ENCODE results near the gene ZNF76.
"Not testable (repeated sequence)": the region's sequence is repeated elsewhere in the genome, so short reads cannot be mapped to it uniquely, and the experiment has no call there.

The ZNF76 gene

DNA sequence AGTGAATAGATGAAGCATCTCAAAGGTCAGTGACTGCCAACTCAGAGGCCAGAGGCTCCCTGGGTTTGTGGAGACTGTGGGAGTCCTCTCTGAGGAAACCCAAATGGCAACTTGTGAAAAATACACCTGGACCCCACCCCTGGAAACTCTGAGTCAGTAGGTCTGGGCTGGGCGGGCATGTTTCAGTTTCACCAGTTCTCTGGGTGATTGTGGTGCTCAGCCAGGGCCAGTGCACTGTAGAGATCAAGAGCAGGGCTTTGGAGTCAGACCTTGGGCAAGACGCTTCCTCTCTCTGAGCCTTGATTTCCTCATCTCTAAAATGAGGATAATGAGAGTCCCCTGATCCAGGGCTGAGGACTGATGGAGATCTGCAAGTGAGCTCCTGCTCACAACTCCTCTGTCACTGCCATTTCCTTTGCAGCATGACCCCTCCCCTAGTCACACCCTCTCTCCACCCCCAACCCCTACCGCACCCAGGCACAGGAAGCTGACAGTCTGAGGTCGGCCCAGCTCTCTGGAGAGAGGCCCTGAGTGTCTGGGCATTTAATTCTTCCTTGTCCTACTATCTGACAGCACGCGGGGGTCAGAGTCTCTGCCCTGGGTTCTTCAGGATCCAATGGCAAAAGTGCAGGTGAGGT is 43.2 kb downstream of the ZNF76 start:
- peak; percentile 92 for DNase-seq

DNA sequence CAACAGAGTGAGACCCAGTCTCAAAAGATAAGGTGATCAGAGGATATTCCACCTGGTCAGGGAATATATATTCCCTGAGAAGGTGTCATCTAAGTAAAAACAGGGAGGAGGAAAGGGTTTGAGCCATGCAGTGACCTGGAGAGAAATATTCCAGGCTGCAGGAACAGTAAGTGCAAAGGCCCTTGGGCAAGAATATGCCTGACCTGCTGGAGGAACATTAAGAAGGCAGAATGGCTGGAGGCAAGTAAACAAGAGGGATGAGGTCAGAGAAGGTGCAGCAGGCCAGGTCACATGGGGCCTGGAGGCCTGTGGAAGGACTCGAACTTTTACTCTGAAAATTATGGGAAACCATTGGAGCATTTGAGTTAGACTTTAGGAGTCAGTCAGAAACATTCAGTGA is 44.8 kb downstream of the ZNF76 start:
- DNase-seq, result no peak

DNA sequence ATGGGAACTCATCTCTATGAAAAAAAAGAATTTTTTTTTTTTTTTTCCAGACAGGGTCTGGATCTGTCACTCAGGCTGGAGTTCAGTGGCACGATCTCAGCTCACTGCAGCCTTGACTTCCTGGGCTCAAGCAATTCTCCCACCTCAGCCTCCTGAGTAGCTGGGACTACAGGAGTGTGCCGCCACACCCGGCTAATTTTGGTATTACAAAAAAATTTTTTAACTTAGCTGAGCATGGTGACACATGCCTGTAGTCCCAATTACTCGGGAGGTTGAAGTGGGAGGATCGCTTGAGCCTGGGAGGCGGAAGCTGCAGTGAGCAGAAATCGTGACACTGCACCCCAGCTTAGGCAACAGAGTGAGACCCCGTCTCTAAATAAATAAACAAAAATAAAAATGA is 45.6 kb downstream of the ZNF76 start:
- peak; percentile 47 for DNase-seq

DNA sequence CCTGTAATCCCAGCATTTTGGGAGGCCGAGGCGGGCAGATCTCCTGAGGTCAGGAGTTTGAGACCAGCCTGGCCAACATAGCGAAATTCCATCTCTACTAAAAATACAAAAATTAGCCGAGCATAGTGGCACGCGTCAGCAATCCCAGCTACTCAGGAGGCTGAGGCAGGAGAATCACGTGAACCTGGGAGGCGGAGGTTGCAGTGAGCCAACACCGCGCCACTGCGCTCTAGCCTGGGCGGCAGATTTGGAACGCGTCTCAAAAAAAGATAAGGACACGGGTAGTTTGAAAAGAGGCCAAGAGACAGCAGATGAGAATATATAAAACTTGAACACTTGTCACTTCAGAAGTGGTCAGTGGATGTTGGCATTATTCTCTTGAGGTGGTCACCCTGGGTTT is 47.6 kb downstream of the ZNF76 start:
- DNase-seq, result not testable (repeated sequence)

DNA sequence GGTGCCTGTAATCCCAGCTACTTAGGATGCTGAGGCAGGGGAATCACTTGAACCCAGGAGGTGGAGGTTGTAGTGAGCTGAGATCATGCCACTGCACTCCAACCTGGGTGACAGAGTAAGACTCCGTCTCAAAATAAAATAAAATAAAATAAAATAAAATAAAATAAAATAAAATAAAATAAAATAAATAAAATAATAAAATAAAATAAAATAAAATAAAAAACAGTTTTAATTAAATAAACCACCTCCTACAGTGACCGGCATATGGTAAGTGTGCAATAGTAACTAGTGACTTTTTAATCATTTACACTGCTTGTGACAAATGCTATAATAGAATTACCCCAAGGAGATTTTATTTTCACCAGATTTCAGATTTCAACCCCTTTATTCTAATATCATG is 49.0 kb downstream of the ZNF76 start:
- not testable (repeated sequence) for DNase-seq

DNA sequence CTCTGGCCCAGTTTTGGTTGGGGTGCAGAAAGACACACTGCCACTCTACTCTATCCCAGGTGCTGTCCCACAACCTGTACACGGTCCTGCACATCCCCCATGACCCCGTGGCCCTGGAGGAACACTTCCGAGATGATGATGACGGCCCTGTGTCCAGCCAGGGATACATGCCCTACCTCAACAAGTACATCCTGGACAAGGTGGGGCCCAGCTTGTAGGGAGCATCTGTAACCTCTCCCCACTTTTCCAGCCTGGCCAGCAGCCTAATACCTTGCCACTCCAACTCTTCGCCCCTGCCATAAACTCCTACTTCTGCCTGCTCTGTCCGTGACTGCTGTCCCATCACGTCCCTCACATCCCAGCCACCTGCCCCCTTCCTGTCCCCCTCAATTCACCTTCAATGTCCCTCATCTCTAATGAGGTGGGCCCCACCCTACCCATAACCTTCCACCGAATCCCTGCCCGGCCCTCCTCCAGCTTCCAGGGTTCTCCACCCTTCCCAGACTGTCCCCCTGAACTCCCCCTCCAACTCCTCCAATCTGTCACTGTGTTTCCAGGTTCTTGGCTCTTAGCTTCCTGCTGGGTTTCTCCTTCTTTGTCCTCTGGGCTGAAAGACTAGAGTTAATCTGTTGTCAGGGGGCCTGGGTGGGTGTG is 50.2 kb downstream of the ZNF76 start:
- no peak for DNase-seq

DNA sequence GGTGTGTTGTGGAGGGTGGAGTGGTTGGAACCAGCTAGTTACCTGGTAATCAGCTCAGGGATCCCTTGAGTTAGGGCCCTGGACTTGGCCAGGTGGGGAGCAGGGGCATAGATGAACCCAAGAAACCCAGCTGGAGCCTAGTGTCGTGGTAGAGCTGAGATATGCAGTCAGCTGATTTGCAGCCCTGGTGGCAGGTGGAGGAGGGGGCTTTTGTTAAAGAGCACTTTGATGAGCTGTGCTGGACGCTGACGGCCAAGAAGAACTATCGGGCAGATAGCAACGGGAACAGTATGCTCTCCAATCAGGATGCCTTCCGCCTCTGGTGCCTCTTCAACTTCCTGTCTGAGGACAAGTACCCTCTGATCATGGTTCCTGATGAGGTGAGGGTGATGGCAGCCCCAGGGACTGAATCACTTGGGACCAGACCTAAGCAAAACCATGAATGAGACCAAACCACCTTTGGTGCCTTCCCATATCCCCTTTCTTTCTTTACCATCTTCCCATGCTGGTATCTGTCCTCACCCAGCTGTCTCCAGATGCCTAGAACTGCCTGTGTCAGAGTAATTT is 50.8 kb downstream of the ZNF76 start:
- DNase-seq, result peak; percentile 57

DNA sequence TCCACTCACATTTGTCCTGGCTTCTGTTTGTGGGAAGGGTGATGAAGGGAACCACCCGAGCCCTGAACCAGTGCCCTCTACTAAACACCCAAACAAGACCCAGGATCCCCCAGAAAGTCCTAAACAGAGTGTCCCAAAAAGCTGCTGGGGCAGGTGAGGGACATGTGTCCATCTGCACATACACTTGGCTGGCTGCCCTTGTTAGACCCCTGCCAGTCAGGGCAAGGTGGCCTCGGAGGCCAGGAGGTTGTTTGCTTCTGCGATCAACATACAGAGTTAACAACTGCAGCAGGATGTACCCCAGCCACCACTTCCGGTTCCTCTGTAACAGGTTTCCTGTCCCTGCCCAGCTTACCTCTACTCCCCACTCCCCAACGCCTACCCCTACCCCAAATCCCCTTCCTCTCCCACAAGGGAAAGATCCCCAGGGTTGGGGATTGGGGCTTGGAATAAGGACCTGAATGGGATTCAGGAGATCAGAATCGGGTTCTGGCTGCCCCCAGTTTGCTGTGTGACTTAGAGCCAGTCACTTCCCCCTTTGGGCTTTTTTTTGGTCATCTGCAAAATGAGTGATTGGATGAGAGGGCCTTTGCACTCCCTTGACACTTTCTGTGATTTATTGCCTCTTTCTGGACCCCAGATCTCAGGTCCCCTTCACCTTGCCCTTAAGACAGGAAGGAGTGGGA is 52.0 kb downstream of the ZNF76 start:
- DNase-seq, result peak; percentile 83

DNA sequence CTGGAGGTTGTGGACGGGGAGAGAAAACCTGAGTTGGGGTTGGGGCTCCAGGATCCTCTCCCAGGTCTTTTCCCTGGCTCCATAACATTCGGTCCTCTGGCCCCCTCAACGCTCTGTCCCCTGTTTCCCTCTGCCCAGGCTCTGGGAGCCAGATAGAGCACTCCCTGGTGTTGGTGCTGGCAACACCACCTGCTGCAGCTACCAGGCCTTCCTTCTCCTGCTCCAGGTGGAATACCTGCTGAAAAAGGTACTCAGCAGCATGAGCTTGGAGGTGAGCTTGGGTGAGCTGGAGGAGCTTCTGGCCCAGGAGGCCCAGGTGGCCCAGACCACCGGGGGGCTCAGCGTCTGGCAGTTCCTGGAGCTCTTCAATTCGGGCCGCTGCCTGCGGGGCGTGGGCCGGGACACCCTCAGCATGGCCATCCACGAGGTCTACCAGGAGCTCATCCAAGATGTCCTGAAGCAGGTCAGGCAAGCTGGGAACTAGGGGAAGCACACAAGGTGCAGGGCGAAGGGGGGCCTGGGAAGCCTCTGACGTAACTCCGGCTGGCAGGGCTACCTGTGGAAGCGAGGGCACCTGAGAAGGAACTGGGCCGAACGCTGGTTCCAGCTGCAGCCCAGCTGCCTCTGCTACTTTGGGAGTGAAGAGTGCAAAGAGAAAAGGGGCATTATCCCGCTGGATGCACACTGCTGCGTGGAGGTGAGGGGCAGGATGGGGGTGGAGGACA is 52.7 kb downstream of the ZNF76 start:
- DNase-seq, result peak; percentile 20

DNA sequence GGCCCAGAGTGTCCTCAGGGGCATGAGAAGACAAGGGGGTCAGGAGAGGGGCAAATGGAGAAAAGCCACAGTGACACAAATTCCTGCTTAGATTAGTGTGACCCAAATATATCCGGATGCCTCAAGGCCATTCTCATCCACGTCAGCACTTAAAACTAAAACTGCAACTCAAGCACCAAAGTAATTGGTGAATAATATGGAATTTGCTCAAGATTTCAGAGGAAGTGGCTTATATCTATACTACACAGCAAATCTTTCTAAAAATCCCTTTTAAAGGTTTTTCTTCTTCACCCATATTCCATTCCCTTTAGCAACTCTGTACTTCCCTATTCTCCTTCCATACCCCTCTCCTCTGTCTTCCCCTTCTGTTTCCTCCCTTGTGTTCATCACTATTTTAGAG is 53.3 kb downstream of the ZNF76 start:
- DNase-seq, result no peak

DNA sequence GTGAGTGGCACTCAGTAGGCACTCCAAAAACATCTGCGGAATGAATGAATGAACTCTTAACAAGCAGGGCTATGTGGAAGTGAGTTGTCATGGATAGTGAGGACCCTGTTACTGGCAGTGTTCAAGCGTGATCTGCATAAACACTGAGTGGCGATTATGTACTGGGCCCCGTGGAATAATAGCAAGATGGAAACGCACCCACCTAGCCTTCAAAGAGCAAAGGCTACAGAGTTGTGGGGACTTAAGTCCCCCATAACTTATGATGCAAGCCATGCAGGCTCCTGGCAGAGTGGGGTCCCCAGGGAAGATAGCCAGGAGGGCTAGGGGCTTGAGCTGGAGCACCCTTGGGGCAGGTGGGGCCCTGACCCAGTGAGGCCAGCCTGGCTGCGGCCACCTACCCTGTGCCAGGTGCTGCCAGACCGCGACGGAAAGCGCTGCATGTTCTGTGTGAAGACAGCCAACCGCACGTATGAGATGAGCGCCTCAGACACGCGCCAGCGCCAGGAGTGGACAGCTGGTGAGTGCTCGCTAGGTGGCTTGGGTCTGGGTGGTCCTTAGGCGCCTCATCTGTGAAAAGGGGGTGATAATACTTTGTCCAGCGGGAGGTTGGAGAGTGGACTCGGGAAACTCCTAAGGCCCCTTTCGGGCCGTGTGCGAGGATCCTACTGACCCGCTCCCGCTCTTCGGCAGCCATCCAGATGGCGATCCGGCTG is 58.1 kb downstream of the ZNF76 start:
- no peak for DNase-seq

DNA sequence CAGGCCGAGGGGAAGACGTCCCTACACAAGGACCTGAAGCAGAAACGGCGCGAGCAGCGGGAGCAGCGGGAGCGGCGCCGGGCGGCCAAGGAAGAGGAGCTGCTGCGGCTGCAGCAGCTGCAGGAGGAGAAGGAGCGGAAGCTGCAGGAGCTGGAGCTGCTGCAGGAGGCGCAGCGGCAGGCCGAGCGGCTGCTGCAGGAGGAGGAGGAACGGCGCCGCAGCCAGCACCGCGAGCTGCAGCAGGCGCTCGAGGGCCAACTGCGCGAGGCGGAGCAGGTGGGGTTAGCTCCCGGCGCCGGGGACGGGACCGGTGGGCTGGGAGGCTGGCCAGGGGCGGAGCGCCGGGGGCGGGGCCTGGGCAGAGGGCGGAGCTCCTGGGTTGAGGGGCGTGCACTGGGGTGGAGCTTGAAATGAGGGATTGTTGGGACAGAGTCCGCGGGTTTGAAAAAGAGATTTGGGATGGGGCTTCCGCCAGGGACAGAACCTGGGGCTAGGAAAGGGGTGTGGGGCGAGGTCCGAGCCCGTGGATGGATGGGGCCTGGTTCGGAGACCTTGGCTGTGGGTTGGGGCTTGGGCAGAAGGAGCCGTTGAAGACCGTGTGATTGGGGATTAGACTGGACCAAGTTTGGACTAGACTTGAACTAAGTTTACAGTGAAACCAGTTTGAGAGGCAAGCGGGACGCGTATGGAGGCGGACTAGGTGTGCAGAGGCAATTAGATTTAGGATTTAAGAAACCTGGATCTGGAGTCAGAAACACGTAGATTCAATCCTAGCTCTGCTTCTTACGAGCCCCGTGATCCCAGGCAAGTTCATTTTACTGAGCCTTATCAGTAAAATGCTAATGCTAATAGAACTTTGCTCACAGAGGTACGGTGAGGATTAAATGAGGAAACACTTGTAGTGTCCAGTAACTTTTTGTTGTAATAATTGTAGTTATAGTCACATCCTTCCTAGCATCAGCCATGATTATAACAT is 58.9 kb downstream of the ZNF76 start:
- DNase-seq, result no peak

DNA sequence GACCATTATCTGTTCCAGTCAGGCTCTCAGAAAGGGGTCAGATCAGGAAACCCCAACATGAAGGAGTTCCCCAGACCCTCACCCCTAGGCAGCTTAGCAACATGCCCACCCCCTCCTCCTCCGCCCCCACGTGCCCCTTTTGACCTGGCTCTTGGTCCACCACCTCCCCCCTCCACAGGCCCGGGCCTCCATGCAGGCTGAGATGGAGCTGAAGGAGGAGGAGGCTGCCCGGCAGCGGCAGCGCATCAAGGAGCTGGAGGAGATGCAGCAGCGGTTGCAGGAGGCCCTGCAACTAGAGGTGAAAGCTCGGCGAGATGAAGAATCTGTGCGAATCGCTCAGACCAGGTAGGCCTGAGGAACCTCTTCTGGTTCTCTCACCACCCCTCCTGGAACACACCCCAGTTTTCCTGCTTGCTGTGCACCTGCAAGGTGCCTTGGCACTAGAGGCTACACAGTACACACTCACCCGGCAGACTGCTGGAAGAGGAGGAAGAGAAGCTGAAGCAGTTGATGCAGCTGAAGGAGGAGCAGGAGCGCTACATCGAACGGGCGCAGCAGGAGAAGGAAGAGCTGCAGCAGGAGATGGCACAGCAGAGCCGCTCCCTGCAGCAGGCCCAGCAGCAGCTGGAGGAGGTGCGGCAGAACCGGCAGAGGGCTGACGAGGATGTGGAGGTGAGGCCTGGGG is 60.0 kb downstream of the ZNF76 start:
- DNase-seq, result no peak

DNA sequence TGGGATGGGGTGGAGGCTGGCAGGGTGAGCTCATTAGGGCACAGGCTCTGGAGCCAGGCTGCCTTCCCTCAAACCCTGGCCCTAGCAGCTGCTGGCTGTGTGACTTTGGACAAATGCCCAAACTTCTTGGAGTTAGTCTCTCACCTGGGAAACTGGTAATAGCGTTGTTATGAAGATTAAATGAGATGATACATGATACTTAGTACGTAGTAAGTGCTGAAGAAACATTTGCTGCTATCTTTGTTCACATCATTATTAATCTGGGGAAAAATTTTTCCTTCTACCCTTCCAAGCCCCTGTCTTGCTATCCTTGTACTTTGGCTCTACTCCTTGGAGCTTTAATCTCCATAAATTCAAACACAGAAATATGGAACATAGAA is 60.5 kb downstream of the ZNF76 start:
- no peak for DNase-seq

DNA sequence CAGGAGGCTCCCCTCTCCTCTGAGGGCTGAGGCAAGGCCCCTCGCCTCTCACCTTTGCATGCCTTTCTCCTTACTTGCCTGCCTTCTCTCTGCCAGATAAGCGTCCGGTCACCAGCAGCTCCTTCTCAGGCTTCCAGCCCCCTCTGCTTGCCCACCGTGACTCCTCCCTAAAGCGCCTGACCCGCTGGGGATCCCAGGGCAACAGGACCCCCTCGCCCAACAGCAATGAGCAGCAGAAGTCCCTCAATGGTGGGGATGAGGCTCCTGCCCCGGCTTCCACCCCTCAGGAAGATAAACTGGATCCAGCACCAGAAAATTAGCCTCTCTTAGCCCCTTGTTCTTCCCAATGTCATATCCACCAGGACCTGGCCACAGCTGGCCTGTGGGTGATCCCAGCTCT is 61.6 kb downstream of the ZNF76 start:
- DNase-seq, result no peak

DNA sequence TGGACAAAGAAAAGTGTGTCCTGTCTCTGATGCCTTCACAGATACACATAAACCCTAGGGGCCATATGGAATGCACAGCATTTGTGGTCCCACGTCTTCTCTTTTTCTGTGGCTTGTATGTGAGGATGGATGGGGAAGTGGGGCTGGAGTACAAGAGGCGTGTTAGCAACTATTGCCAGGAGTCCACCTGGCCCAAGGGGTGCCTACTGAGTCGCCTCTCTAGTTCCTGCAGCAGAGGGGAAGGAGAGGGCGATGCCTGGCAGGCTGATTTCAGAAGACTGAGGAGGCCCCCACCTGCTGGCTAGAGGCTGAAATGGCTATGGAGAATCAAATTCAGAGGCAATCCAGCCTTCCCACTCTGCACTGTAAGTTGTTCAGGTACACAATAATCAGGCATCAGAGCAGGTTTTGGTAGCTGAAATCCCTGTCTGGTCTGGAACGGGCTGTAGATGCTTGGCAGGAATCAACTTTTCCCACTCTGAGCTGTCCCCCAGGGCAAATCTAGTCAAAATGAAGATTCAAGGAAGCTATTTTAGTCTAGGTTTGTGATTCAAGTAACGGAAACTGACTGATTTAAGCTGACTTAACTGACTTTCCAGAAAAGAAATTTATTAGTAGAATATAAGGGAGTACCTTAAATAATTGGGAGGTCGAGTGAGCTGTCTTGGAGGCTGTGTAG is 68.0 kb downstream of the ZNF76 start:
- peak; percentile 87 for DNase-seq

DNA sequence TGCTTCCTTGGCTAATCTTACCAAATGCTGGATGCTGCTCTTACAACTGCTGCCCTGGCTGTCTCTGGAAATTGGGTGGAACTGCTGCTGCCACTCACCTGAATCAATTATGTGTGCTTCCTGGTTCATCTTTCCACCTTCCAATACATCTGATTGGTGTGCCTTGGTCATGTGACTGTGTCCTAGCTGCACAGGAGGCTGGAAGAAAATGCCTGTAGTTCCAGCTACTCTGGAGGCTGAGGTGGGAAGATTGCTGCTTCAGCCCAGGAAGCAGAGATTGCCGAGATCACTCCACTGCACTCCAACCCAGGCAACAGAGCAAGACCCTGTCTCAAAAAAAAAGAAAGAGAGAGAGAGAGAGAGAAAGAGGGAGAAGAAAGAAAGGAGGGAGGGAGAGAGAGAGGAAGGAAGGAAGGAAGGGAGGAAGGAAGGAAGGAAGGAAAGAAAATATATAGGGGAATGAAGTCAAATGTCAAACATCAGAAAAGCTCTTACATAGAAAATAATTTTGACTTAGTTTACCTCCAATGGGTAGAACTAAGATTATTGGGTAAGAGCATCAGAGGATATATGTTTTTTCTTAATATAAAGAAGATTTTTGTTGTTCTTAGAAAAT is 68.7 kb downstream of the ZNF76 start:
- no peak for DNase-seq

DNA sequence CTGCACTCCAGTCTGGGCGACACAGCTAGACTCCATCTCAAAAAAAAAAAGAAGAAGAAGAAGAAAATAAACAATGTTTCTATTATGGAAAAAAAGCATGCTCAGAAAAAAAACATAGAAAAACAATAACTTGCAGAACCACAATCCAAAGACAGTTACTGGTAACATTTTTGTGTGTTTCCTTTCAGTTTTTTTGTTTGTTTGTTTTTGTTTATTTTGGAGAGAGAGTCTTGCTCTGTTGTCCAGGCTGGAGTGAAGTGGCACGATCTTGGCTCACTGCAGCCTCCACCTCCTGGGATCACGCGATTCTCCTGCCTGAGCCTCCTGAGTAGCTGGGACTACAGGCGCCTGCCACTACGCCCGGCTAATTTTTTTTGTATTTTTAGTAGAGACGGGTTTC is 69.4 kb downstream of the ZNF76 start:
- DNase-seq, result not testable (repeated sequence)

DNA sequence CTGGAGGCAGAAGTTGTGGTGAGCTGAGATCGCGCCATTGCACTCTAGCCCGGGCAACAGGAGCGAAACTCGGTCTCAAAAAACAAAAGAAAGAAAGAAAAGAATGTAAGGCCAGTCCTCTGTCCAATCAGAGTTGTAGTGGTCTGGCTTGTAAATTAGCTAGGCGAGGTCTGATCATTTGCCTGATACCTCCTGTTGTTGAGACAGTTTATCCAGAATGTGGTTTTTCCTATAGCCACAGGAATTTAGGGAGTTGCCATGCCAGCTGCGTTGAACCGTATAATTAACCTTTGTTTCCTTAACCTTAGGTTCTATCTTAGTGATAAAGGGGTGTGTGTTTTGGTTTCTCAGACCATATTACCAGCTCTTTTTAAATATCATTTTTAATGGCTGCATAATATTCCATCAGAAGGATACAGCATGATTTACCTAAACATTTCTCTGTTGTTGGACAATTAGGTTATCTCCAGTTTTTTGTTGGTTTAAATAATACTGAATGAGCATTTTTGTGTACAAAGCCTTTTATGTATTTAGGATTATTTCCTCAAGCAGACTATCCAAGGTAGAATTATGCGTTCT is 71.1 kb downstream of the ZNF76 start:
- no peak for DNase-seq

Data from CD4-positive, alpha-beta T cell treated with Interleukin-6 for 4 hours (primary cell).